ENCODE data around the gene UNKL. TPM values are rescaled to one million over a fixed set of nuclear protein-coding genes. Genes with fewer than 3 reads are reported as not detected.

The UNKL gene
- polyA plus RNA-seq, 1 donor = 19.8 TPM

DNA sequence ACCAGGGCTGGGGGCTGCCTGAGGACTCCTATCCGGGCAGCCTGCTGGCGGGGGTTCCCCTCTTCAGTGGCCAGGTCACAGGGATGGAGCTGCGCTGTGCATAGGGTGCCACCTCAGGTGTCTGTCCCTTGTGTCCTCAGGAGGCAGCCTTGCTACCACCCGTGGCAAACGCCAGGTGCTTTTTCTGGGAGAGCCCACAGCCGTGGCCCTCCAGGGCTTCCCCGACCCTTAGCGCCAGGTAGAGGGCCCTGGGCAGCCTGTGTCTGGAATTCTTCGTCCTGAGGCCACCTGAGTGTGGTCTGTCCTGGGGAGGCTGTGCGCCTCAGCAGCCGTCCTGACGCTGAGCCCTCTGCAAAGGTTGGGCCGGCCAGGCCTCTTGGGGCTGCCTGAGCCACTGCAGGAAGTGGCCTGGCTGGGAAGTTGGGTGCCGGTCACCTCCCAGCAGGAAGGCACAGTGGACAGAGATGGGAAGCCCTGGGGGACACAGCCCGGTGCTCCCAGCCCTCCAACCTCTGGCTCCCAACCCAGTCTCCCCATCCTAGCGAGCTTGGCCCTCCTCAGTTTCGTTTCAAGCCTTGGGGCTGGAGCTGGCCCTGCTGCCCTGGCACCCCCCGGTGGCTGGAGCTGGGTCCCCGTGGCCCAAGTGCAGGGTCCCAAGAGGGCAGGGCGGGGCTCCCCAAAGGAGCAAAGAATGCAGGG is 88.7 kb downstream of the UNKL start:
- DNase-seq = no peak

DNA sequence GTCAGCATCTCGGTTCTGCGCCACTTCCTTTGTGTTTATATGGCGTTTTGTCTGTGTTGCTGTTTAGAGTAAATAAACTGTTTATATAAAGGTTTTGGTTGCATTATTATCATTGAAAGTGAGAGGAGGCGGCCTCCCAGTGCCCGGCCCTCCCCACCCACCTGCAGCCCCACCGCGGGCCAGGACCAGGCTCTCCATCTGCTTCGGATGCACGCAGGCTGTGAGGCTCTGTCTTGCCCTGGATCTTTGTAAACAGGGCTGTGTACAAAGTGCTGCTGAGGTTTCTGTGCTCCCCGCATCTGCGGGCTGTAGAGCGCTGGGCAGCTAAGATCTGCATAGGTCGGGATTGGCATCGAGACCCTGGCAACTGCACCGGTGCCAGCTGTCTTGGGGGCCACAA is 89.2 kb downstream of the UNKL start:
- DNase-seq = no peak

DNA sequence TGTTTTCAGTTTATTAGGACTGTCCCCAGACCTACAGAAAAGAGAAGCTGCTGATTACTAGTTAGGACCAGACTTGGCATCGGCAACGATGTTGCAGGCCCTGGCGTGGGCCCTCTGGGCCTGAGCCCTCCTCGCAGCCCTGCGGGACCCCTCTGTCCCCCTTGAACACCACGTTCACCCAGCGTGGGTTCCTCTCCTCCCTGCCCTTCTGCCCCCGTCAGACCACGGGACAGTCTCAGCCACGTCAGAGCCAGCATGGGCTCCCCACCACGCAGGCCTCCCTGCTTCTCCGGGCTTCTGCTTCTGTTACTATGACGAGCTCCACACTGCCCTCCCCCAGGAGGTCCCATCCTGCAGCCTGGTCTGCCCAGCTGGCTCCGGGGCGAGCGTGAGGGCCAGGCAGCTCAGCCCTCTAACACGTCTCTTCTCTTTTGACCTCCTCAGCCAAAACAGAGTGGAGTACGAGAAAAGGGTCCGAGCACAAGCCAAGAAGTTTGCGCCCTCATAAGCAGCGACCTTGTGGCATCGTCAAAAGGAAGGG is 90.1 kb downstream of the UNKL start:
- DNase-seq = no peak

DNA sequence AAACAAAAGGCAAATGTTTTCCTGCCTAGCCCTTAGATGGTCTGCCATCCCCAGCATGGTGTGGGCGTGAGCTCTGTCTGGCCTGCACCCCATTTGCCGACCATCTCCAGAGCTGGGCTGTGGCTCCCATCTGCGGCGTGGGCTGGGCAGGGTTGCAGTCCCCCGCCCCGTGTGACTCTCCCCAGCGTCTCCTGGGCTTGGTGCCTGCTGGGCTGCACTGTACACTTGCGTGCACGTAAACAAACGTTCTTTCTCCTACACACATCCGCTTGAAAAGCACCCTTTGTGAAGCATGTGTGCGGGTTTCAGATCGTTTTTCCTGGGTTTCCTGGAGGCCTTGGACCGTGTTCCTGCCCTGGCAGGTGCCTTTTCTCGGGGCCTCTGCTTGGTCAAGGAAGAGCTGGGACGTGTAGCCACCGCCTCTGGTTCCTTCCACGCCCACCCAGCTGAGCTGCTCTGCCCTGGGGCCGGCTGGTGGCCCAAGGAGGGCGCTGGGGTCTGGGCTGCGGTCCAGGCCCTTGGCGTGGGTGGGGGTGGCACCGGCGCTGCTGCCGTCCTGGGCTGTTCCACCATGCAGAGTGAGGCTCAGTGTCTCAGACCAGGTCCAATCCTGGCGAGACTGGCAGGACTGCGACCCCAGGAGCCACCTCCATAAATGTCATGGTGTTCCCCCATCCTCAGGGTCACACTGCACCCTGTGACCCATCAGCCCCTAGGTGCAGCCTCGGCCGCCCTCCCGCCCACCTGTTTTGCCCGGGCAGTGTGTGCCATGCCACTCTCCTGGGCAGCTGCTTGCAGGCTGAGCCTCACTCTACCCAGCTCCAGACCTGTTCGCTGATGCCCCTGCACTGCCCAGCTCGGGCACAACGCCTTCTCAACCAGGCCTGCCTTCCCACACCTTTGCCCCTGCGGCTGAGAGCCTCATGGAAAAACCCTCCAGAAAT is 90.9 kb downstream of the UNKL start:
- no peak for DNase-seq

DNA sequence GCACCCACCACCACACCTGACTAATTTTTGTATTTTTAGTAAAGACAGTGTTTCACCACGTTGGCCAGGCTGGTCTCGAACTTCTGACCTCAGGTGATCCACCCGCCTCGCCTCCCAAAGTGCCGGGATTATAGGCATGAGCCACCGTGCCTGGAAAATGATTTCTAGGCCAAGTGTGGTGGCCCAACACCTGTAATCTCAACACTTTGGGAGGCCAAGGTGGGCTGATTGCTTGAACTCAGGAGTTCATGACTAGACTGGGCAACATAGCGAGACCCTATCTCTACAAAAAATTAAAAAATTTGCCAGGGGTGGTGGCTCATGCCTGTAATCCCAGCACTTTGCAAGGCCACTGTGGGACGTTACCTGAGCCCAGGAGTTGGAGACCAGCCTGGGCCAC is 92.1 kb downstream of the UNKL start:
- no peak for DNase-seq

DNA sequence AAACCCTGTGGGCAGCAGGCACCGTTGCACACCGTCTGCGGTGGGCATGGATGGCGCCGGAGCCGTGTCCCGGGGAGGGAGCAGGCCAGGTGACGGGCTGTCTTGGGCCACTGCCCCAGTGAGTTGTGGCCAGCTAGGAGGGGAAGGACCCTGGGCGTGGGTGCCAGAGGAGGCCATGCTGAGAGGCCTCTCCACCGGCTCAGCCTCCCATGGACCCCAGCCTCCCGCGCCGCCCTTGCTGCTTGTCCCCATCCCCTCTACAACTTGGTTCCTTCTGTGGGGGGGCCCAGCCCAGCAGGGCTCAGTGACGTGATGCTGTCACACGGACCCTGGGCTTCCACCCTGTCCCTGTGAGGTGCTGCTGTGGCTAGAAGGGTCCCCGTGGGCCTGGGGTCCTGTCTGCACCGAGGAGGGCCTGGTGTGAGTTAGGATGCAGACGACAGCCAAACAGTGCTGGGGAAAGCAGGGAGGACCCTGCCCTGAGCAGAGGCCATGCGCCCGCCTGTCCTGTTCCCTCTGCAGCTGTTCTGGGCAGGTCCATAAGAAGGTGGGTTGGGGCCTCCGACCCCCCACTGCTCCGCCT is 93.8 kb downstream of the UNKL start:
- DNase-seq = no peak

DNA sequence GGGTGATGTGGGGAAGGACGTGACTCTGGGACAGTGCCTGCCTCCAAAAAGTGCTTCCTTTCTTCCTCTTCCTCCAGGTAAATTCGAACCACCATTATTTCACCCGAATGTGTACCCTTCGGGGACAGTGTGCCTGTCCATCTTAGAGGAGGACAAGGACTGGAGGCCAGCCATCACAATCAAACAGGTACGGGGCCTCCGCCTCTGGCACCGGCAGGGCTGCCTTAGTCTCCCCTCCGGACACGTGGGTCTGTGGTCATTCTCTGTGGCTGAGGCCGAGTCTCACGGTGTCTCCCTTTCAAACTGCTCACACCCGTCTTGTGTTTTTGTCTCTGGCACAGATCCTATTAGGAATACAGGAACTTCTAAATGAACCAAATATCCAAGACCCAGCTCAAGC is 94.4 kb downstream of the UNKL start:
- DNase-seq = no peak

DNA sequence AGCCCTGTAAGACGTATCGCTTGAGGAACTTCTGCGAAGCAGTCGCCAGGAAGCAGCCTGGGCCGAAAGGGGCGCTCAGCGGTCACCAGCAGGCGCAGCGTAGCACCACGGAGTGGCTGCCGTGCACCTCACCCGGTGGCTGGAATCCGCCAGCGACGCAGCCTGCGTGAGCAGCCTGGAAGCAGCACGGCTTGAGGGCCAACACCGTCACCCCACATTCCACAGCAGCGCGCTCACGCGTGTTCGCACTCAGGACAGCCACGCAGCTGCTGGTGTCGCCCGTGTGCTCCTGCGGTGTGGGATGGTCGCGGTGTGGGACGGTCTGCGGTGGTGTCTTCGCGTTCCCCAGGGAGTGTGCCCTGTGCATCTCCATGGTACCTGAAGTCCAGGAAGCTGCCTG is 95.5 kb downstream of the UNKL start:
- no peak for DNase-seq

DNA sequence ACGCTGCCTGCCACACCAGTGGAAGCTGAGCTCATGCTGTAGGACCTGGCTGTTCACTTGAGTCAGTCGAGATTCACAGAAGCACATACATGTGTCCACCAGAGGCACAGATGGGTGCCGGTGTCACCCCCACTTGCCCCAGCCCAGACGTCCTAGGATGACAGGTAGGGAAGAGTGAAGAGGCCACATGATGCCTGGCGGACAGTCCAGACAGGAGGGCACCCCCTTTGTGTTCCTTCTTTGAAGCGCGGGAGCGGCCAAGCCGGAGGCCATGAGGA is 96.3 kb downstream of the UNKL start:
- no peak for DNase-seq

DNA sequence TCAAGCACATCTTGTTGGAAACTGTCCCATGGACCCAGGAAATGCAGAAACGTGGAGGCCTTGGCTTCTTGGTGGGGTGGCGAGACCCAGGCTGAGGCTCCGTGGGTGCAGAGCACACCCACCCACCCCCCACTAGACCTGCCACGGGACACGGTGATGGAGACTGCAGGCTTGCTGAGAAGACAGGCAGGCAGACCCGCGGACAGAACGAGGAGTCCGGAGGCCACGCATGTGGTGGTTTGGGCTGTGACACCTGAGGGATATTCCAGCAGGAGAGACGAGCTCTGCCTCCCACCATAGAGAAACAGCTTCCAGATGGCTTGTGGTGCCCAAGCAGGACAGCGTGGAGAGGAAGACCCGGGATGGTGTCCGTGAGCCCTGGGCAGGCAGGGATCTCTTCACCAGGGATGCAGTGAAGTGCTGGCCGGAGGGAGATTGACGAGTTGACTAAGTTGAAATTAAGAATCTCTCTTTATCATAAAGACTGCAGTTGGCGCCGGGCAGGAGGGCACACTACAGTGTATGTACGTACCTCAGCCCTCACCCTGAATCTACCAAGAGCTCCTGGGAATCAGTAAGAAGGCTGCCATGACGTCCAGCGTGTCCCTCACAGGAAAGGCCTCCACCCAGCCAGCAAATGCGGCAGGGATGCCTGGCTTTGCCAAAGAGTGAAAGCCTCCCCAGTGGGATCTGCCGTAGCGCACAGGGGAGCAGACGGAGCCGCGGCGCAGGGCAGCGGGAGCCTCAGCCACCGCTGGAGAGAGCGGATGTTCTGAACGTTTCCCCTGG is 96.8 kb downstream of the UNKL start:
- no peak for DNase-seq

DNA sequence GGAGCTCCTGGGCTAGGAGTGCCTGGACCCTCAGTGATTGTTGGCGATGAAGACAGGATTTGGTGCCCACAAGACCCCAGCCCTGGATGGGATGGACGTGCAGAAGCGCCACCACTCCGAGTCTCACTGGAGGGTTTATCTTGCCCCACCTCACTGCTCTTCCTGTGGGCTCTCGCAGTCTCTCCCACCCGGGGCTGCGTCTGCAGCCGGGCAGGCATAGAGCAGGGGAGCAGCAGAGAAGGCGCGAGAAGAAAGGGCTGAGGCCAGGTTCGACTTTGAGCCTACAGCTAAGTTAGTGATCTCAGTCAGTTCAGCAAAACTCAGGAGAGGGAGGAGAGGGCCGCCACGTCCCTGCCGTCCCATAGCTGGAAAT is 98.5 kb downstream of the UNKL start:
- DNase-seq = no peak

DNA sequence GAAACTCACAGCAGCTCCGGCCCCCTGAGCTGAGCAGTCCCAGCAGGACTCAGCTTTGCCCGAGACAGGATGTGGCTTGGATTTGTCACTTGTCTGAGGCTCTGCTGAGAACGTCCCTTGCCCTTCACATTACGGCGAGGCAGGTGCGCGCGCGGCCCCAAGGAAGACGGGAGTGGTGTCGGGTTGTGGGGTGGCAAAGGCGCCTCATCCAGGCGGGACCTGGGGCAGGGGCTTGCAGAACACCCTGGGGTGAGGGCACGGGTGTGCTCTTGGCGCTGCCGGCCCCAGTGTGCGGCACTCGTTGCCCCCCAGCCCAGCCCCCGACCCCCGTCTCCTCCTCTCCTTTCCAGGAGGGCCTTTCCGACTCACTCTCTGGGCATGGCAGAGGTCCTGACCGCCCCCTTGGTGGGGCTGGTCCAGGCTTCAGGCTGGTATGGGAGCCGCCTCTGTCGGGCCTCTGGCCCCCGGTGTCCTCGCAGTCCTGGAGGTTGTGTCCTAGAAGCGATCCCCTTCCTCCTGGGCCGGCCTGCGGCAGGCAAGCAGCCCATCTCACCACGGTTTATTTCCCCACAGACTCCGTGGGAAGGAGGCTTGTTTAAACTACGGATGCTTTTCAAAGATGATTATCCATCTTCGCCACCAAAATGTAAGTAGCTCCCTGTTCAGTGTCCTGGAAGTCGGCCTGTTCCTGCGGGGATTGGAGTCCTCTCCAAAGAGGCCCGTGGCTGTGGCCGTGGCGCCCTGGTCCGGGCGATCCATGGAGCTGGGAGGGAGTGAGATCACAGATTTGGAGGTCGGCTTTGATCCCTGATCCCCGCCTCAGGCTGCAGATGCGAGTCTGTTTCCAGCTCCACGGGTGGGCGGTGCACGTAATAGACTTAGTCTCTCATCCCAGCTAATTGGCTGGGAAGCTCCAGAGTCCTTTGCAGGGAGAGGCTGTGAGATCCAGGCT is 99.1 kb downstream of the UNKL start:
- DNase-seq = no peak

DNA sequence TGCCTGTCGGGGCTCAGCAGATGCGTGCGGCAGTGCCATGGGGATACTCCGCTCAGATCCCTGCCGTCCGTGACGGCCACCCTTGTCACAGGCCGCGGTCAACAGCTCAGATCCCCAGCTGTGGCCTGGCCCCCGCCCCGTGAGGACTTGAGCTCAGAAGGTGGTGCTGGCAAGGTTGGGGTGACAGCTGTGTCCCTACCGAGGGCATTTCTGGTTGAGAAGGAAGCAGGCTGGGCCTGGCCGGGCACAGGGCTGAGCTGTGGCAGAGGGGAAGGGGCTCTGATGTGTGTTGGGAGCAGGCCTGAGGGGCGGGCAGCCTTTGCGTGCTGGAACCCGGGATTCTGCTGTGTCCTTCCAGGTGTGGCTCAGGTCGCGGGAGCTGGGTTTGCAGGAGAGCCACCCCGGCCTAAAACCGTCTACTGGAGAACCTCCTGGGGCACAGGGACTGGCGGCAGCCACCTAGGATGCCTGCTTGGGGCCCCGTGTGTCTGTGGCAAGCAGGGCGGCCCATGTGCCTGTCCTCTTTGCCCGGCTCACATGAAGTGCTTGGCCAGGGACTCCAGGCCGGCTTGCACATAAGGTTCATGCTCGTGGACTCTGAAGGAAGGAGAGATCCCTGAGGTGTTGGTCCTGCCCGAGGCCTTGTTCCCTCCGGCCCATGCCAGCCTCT is 100.0 kb downstream of the UNKL start:
- DNase-seq = no peak

DNA sequence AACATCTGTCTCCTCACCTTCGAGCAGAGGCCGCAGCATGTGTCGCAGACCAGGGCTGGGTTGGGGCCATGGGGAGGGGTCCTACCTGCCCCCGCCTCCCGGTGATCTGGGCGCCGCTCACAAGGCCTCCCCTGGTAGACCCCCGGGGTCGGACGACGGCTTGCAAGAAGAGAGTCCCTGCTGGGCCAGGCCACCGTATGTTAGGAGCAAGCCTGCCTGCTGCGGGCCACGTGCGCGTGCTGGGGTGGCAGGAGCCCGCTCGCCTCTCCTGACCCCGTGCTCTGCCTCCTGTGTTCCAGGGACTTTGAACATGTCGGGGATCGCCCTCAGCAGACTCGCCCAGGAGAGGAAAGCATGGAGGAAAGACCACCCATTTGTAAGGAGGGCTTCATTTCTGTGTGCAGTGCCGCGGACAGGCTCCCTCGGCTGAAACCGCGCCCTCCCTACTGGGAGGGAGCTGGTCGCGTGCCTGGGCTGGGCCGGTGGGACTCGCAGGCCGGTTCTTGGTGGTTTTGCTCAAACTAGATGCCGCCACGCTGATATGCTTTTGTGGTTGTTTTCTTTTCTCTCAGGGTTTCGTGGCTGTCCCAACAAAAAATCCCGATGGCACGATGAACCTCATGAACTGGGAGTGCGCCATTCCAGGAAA is 100.7 kb downstream of the UNKL start:
- DNase-seq = no peak

Other genes starting within 250 kb of the UNKL start
- 0.85 TPM for gene TPSG1, start 189.4 kb downstream of the UNKL start, polyA plus RNA-seq (ENCODE audit: insufficient read length)
- gene TPSB2, start 184.5 kb downstream of the UNKL start, polyA plus RNA-seq (ENCODE audit: insufficient read length) = 0.18 TPM
- gene TPSAB1, start 174.0 kb downstream of the UNKL start, polyA plus RNA-seq (ENCODE audit: insufficient read length) = not detected
- gene TPSD1, start 158.6 kb downstream of the UNKL start, polyA plus RNA-seq (ENCODE audit: insufficient read length) = not detected
- 162 TPM for gene UBE2I, start 105.1 kb downstream of the UNKL start, polyA plus RNA-seq (ENCODE audit: insufficient read length)
- 4.6 TPM for gene BAIAP3, start 81.1 kb downstream of the UNKL start, polyA plus RNA-seq (ENCODE audit: insufficient read length)
- gene TSR3, start 62.8 kb downstream of the UNKL start, polyA plus RNA-seq (ENCODE audit: insufficient read length) = 32.6 TPM
- gene GNPTG, start 62.8 kb downstream of the UNKL start, polyA plus RNA-seq (ENCODE audit: insufficient read length) = 55.3 TPM
- gene UQCC4, start 6.0 kb upstream of the UNKL start, polyA plus RNA-seq (ENCODE audit: insufficient read length) = 10.7 TPM
- 0.20 TPM for gene PERCC1, start 16.4 kb upstream of the UNKL start, polyA plus RNA-seq (ENCODE audit: insufficient read length)
- gene CCDC154, start 29.9 kb upstream of the UNKL start, polyA plus RNA-seq (ENCODE audit: insufficient read length) = 2.6 TPM
- gene CLCN7, start 60.3 kb upstream of the UNKL start, polyA plus RNA-seq (ENCODE audit: insufficient read length) = 48.5 TPM
- gene PTX4, start 74.2 kb upstream of the UNKL start, polyA plus RNA-seq (ENCODE audit: insufficient read length) = not detected
- 28.8 TPM for gene TELO2, start 78.7 kb upstream of the UNKL start, polyA plus RNA-seq (ENCODE audit: insufficient read length)
- 15.7 TPM for gene TMEM204, start 119.0 kb upstream of the UNKL start, polyA plus RNA-seq (ENCODE audit: insufficient read length)
- 43.9 TPM for gene IFT140, start 197.4 kb upstream of the UNKL start, polyA plus RNA-seq (ENCODE audit: insufficient read length)
- 27.3 TPM for gene CRAMP1, start 197.7 kb upstream of the UNKL start, polyA plus RNA-seq (ENCODE audit: insufficient read length)